ENCODE data around the gene IZUMO4.

IZUMO4 gene

GRCh38 chr19:2112516-2113320 lies 16.0 kb downstream of the IZUMO4 start:
- Histone ChIP-seq H3K9ac (ENCODE audit: low read length) (no peak overlapping the region), H3K9me3 (ENCODE audit: control insufficient read depth, insufficient read depth, low read depth, low read length) (no peaks in the 10 kb centered on the region), H3K36me3 (ENCODE audit: control insufficient read depth, insufficient read depth, low read length) (peaks cover 100% of the 10 kb centered on the region), H3K4me1 (ENCODE audit: control insufficient read depth, insufficient read depth, low read length) (no peaks in the 10 kb centered on the region), H3K4me3 (ENCODE audit: low read depth, low read length) (no peak overlapping the region), H3K27me3 (ENCODE audit: control insufficient read depth, insufficient read depth, low read length) (no peaks in the 10 kb centered on the region), H3K27ac (ENCODE audit: low read depth, low read length) (no peak overlapping the region)

- no peaks in the 10 kb centered on the region for H3K4me1 ChIP-seq (ENCODE audit: control insufficient read depth, insufficient read depth, low read length)
- H3K27ac ChIP-seq (ENCODE audit: low read depth, low read length), result no peak overlapping the region
- H3K9me3 ChIP-seq (ENCODE audit: control insufficient read depth, insufficient read depth, low read depth, low read length), result no peaks in the 10 kb centered on the region
- no peaks in the 10 kb centered on the region for H3K27me3 ChIP-seq (ENCODE audit: control insufficient read depth, insufficient read depth, low read length)
- no peak overlapping the region for H3K9ac ChIP-seq (ENCODE audit: low read length)
- H3K36me3 ChIP-seq (ENCODE audit: control insufficient read depth, insufficient read depth, low read length), result peaks cover 100% of the 10 kb centered on the region
- no peak overlapping the region for H3K4me3 ChIP-seq (ENCODE audit: low read depth, low read length)
Measured at GRCh38 chr19:2113439-2114211, 16.9 kb downstream of the IZUMO4 start.

DNA sequence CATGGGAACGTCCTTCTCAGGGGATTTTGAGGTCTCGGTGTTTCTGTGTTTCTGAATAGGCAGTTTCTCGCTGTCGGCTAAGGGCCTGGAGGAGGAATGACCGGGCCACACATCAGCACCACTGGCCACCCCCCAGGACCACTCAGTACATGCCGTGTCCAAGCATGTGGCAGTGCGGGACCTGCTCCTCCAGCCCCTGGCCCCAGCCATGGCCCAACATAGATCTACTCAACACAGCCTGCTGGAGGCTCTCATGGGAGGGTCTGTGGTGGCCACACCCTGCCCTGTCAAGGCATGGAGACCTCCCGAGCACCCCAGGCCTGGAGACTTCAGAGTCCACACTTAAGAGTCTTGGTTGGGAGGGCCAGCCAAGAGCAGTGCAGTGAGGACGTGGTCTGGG lies 17.5 kb downstream of the IZUMO4 start:
- H3K27me3 ChIP-seq (ENCODE audit: control insufficient read depth, insufficient read depth, low read length), result no peaks in the 10 kb centered on the region
- no peak overlapping the region for H3K4me3 ChIP-seq (ENCODE audit: low read depth, low read length)
- H3K36me3 ChIP-seq (ENCODE audit: control insufficient read depth, insufficient read depth, low read length), result peaks cover 100% of the 10 kb centered on the region
- H3K9me3 ChIP-seq (ENCODE audit: control insufficient read depth, insufficient read depth, low read depth, low read length), result no peaks in the 10 kb centered on the region
- H3K27ac ChIP-seq (ENCODE audit: low read depth, low read length), result no peak overlapping the region
- no peaks in the 10 kb centered on the region for H3K4me1 ChIP-seq (ENCODE audit: control insufficient read depth, insufficient read depth, low read length)
- no peak overlapping the region for H3K9ac ChIP-seq (ENCODE audit: low read length)

GRCh38 chr19:2114821-2115220 lies 18.1 kb downstream of the IZUMO4 start:
- Histone ChIP-seq H3K9me3 (ENCODE audit: control insufficient read depth, insufficient read depth, low read depth, low read length) (no peaks in the 10 kb centered on the region), H3K9ac (ENCODE audit: low read length) (no peak overlapping the region), H3K36me3 (ENCODE audit: control insufficient read depth, insufficient read depth, low read length) (peaks cover 96% of the 10 kb centered on the region), H3K27ac (ENCODE audit: low read depth, low read length) (no peak overlapping the region), H3K4me3 (ENCODE audit: low read depth, low read length) (no peak overlapping the region), H3K4me1 (ENCODE audit: control insufficient read depth, insufficient read depth, low read length) (no peaks in the 10 kb centered on the region), H3K27me3 (ENCODE audit: control insufficient read depth, insufficient read depth, low read length) (no peaks in the 10 kb centered on the region)

GRCh38 chr19:2115324-2115723 lies 18.6 kb downstream of the IZUMO4 start:
- H3K27ac ChIP-seq (ENCODE audit: low read depth, low read length), result no peak overlapping the region
- peaks cover 96% of the 10 kb centered on the region for H3K36me3 ChIP-seq (ENCODE audit: control insufficient read depth, insufficient read depth, low read length)
- H3K4me1 ChIP-seq (ENCODE audit: control insufficient read depth, insufficient read depth, low read length), result no peaks in the 10 kb centered on the region

GRCh38 chr19:2115911-2116426 lies 19.3 kb downstream of the IZUMO4 start:
- no peak overlapping the region for H3K9ac ChIP-seq (ENCODE audit: low read length)
- peaks cover 96% of the 10 kb centered on the region for H3K36me3 ChIP-seq (ENCODE audit: control insufficient read depth, insufficient read depth, low read length)
- H3K9me3 ChIP-seq (ENCODE audit: control insufficient read depth, insufficient read depth, low read depth, low read length), result no peaks in the 10 kb centered on the region
- H3K4me1 ChIP-seq (ENCODE audit: control insufficient read depth, insufficient read depth, low read length), result no peaks in the 10 kb centered on the region
- no peaks in the 10 kb centered on the region for H3K27me3 ChIP-seq (ENCODE audit: control insufficient read depth, insufficient read depth, low read length)
- no peak overlapping the region for H3K4me3 ChIP-seq (ENCODE audit: low read depth, low read length)
- no peak overlapping the region for H3K27ac ChIP-seq (ENCODE audit: low read depth, low read length)

More at GRCh38 chr19:2115324-2115723, 18.6 kb downstream of the IZUMO4 start:
- Histone ChIP-seq H3K9ac (ENCODE audit: low read length) (no peak overlapping the region), H3K9me3 (ENCODE audit: control insufficient read depth, insufficient read depth, low read depth, low read length) (no peaks in the 10 kb centered on the region), H3K27me3 (ENCODE audit: control insufficient read depth, insufficient read depth, low read length) (no peaks in the 10 kb centered on the region), H3K4me3 (ENCODE audit: low read depth, low read length) (no peak overlapping the region)

DNA sequence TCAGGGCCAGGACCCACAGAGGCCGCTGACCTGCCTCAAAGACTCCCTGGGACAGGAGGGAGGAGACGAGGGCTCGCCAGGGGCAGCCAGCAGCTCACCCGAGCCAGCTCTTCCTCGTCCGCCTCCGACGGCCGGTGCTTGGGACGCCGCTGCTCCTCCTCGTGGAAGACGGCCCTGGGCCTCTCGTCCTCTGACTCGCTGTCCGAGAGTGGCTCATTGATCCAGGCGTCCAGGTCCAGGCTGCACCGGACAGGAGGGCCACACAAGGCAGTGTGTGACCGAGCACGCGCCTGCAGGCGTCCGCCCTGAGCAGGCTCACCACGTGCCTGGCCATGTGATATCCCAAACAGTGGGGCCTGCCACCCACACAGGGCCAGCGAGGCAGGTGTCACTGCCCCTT lies 19.8 kb downstream of the IZUMO4 start:
- Histone ChIP-seq H3K36me3 (ENCODE audit: control insufficient read depth, insufficient read depth, low read length) (peaks cover 96% of the 10 kb centered on the region), H3K9me3 (ENCODE audit: control insufficient read depth, insufficient read depth, low read depth, low read length) (no peaks in the 10 kb centered on the region), H3K9ac (ENCODE audit: low read length) (no peak overlapping the region), H3K4me1 (ENCODE audit: control insufficient read depth, insufficient read depth, low read length) (no peaks in the 10 kb centered on the region), H3K4me3 (ENCODE audit: low read depth, low read length) (no peak overlapping the region), H3K27ac (ENCODE audit: low read depth, low read length) (no peak overlapping the region), H3K27me3 (ENCODE audit: control insufficient read depth, insufficient read depth, low read length) (no peaks in the 10 kb centered on the region)

GRCh38 chr19:2117215-2117960 lies 20.7 kb downstream of the IZUMO4 start:
- Histone ChIP-seq H3K9me3 (ENCODE audit: control insufficient read depth, insufficient read depth, low read depth, low read length) (no peaks in the 10 kb centered on the region), H3K4me3 (ENCODE audit: low read depth, low read length) (no peak overlapping the region), H3K27me3 (ENCODE audit: control insufficient read depth, insufficient read depth, low read length) (no peaks in the 10 kb centered on the region), H3K9ac (ENCODE audit: low read length) (no peak overlapping the region), H3K36me3 (ENCODE audit: control insufficient read depth, insufficient read depth, low read length) (peaks cover 96% of the 10 kb centered on the region), H3K27ac (ENCODE audit: low read depth, low read length) (no peak overlapping the region), H3K4me1 (ENCODE audit: control insufficient read depth, insufficient read depth, low read length) (no peaks in the 10 kb centered on the region)

DNA sequence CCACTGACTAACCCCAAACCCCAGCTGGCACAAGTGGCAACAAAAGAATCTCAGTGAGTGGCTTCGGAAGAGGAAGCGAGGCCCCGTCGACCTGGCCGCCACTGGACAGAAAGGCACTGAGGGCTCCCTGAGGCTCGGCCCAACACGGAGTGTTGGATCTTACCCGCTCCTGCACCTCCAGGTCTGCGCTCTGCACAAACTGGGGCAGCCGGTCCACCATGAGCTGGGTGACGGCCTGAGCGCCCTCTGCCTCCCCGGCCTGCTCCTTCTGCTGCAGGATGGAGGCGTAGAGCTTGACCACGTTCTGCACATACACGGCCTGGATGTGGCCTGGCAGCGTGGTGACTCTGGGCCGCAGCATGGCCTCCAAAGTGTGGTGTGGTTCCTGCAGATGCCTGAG lies 21.7 kb downstream of the IZUMO4 start:
- Histone ChIP-seq H3K27me3 (ENCODE audit: control insufficient read depth, insufficient read depth, low read length) (no peaks in the 10 kb centered on the region), H3K4me1 (ENCODE audit: control insufficient read depth, insufficient read depth, low read length) (no peaks in the 10 kb centered on the region), H3K9ac (ENCODE audit: low read length) (no peak overlapping the region), H3K36me3 (ENCODE audit: control insufficient read depth, insufficient read depth, low read length) (peaks cover 96% of the 10 kb centered on the region), H3K27ac (ENCODE audit: low read depth, low read length) (no peak overlapping the region), H3K9me3 (ENCODE audit: control insufficient read depth, insufficient read depth, low read depth, low read length) (no peaks in the 10 kb centered on the region), H3K4me3 (ENCODE audit: low read depth, low read length) (no peak overlapping the region)

DNA sequence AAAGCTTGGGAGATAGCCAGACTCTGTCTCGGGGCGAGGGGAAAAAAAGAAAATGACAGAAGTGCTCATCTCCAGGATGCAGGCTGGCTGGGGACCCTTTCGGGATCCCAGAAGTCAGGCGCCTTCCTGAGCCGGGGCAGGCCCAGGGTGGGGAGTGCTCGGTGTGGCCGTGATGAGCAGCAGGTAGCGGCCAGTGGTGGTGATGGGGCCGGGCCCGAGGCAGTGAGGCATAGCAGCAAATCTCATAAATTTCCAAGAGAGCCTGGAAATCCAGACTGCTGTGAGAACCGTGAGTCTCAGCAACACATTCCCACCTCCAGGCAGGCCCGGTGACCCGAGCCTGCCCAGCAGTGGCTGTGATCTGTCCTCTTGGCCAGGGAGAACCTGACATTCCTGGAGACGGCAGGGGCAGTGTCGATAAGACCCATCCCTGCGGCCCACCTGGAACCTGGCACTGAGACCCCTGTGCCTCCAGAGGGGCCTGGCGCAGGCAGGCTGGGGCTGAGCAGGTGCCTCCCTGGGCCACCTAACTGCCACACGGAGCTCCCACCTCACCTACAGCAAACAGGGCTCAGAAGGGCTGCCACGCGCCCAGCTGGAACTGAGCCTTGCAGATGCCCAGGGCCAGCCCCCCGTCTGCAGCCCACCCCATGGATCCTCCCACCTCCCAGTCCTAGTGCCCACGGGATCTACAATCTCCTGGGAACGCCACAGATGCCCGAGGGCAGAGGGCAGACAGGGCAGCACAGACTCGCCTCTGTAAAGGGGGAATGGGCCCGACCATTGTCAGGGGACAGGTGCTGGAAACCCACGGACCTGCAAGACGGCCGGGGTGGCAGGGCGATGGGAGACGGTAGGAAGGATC lies 23.4 kb downstream of the IZUMO4 start:
- H3K4me1 ChIP-seq (ENCODE audit: control insufficient read depth, insufficient read depth, low read length), result no peaks in the 10 kb centered on the region
- H3K4me3 ChIP-seq (ENCODE audit: low read depth, low read length), result no peak overlapping the region
- H3K9ac ChIP-seq (ENCODE audit: low read length), result no peak overlapping the region
- peaks cover 92% of the 10 kb centered on the region for H3K36me3 ChIP-seq (ENCODE audit: control insufficient read depth, insufficient read depth, low read length)
- no peak overlapping the region for H3K27ac ChIP-seq (ENCODE audit: low read depth, low read length)
- no peaks in the 10 kb centered on the region for H3K27me3 ChIP-seq (ENCODE audit: control insufficient read depth, insufficient read depth, low read length)
- no peaks in the 10 kb centered on the region for H3K9me3 ChIP-seq (ENCODE audit: control insufficient read depth, insufficient read depth, low read depth, low read length)
